ENCODE data around the gene PRKACB.

GRCh38 chr1:84162295-84162694 is 18.2 kb downstream of the PRKACB start:
- no peak for TF ChIP-seq CTCF (IDR thresholded peaks at IDR 0.05)
- no peak for TF ChIP-seq EZH2phosphoT487 (IDR thresholded peaks at IDR 0.05)
- TF ChIP-seq EZH2 (IDR thresholded peaks at IDR 0.05): no peak
